Measurements from ENCODE around the gene TACR1. TPM values are rescaled to one million over a fixed set of nuclear protein-coding genes. Genes with fewer than 3 reads are reported as not detected.

Gene TACR1
- polyA plus RNA-seq, 1 donor from 2014 or later, result 0.78 TPM

- Histone ChIP-seq H3F3A (ENCODE audit: insufficient read depth, low read length, poor library complexity, severe bottlenecking) (peaks cover 4% of the 10 kb centered on the region), H3K4me3 (ENCODE audit: low read length) (no peak overlapping the region), H3K4me2 (ENCODE audit: low read length) (no peak overlapping the region), H3K79me2 (replicated peaks; ENCODE audit: insufficient read depth, low read length) (no peaks in the 10 kb centered on the region), H3K36me3 (ENCODE audit: insufficient read depth, low read length) (no peaks in the 10 kb centered on the region), H3K9me3 (ENCODE audit: low read length) (no peaks in the 10 kb centered on the region), H3K27ac (ENCODE audit: low read length) (no peak overlapping the region), H3K9me2 (ENCODE audit: insufficient read depth, low read length) (no peaks in the 10 kb centered on the region), H2AFZ (ENCODE audit: low read depth, low read length) (no peak overlapping the region), H3K27me3 (ENCODE audit: insufficient read depth, low read depth, low read length) (no peaks in the 10 kb centered on the region), H3K9ac (ENCODE audit: low read length) (no peak overlapping the region), H4K20me1 (ENCODE audit: insufficient read depth) (no peaks in the 10 kb centered on the region)
- TF ChIP-seq RAD21 (conservative IDR thresholded peaks at IDR 0.05) (no peak), EP300 (conservative IDR thresholded peaks at IDR 0.05; ENCODE audit: poor library complexity, severe bottlenecking) (no peak), POLR2AphosphoS5 (IDR thresholded peaks at IDR 0.05) (no peak), EZH2 (IDR thresholded peaks at IDR 0.05; ENCODE audit: borderline replicate concordance, insufficient read depth, low read length, poor library complexity, severe bottlenecking) (no peak), REST (IDR thresholded peaks at IDR 0.05; ENCODE audit: borderline replicate concordance) (no peak), SMC3 (conservative IDR thresholded peaks at IDR 0.05; ENCODE audit: poor library complexity) (no peak), TAF1 (IDR thresholded peaks at IDR 0.05; ENCODE audit: low read depth) (no peak), CTCF (IDR thresholded peaks at IDR 0.05; ENCODE audit: poor library complexity, severe bottlenecking) (no peak), MXI1 (conservative IDR thresholded peaks at IDR 0.05; ENCODE audit: poor library complexity, severe bottlenecking) (no peak)
These were observed 130.8 kb downstream of the TACR1 start for GRCh38 chr2:75068546-75068945.

GRCh38 chr2:75067506-75067905 lies 131.8 kb downstream of the TACR1 start:
- Histone ChIP-seq H3F3A (ENCODE audit: insufficient read depth, low read length, poor library complexity, severe bottlenecking) (peaks cover 4% of the 10 kb centered on the region), H3K4me2 (ENCODE audit: low read length) (no peak overlapping the region), H3K9ac (ENCODE audit: low read length) (no peak overlapping the region), H3K4me3 (ENCODE audit: low read length) (no peak overlapping the region), H3K27me3 (ENCODE audit: insufficient read depth, low read depth, low read length) (no peaks in the 10 kb centered on the region), H3K36me3 (ENCODE audit: insufficient read depth, low read length) (no peaks in the 10 kb centered on the region), H3K79me2 (replicated peaks; ENCODE audit: insufficient read depth, low read length) (no peaks in the 10 kb centered on the region), H3K9me2 (ENCODE audit: insufficient read depth, low read length) (no peaks in the 10 kb centered on the region), H3K27ac (ENCODE audit: low read length) (peak overlapping the region; percentile 79), H4K20me1 (ENCODE audit: insufficient read depth) (no peaks in the 10 kb centered on the region), H2AFZ (ENCODE audit: low read depth, low read length) (no peak overlapping the region), H3K9me3 (ENCODE audit: low read length) (no peaks in the 10 kb centered on the region)
- TF ChIP-seq EP300 (conservative IDR thresholded peaks at IDR 0.05; ENCODE audit: poor library complexity, severe bottlenecking), result no peak
- TF ChIP-seq MXI1 (conservative IDR thresholded peaks at IDR 0.05; ENCODE audit: poor library complexity, severe bottlenecking), result no peak
- TF ChIP-seq REST (IDR thresholded peaks at IDR 0.05; ENCODE audit: borderline replicate concordance), result no peak
- TF ChIP-seq CTCF (IDR thresholded peaks at IDR 0.05; ENCODE audit: poor library complexity, severe bottlenecking), result no peak
- TF ChIP-seq SMC3 (conservative IDR thresholded peaks at IDR 0.05; ENCODE audit: poor library complexity), result no peak
- no peak for TF ChIP-seq EZH2 (IDR thresholded peaks at IDR 0.05; ENCODE audit: borderline replicate concordance, insufficient read depth, low read length, poor library complexity, severe bottlenecking)
- TF ChIP-seq TAF1 (IDR thresholded peaks at IDR 0.05; ENCODE audit: low read depth), result no peak
- no peak for TF ChIP-seq POLR2AphosphoS5 (IDR thresholded peaks at IDR 0.05)
- no peak for TF ChIP-seq RAD21 (conservative IDR thresholded peaks at IDR 0.05)
